ENCODE measurements around the gene KANK2.

The KANK2 gene

DNA sequence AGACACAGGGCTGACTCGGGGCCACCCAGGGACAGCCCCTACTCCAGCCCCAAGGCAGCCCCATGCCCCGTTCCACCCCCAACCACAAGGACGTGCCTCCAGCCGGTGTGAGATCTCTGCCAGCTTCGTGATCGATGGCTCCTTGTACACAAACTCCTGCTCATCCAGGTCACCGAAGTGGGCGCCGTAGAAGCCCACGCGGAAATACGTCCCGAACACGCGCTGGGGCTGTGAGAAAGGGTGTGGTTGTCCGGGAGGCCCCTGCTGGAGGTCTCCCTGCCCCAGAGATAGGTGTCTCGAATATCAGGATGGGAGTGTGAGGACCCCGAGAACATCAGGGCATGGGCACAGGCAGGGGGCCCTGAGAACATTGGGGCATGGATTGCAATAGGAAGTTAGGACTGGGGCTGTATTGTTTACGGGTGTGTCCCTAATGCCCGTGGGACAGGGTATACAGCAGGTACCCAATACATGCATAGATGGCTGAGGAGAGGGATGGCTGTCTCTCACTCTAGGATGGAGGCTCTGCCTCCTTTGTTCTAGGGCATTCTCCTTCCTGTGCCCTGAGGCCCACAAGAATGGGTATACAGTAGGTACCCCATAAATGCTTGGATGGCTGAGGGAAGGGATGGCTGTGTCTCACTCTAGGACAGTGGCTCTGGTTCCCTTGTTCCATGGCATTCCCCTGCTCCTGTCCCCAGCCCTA is 5.3 kb upstream of the KANK2 start:
- DNase-seq (ENCODE audit: low read depth) = no peak
- TF ChIP-seq, protein P1, sequence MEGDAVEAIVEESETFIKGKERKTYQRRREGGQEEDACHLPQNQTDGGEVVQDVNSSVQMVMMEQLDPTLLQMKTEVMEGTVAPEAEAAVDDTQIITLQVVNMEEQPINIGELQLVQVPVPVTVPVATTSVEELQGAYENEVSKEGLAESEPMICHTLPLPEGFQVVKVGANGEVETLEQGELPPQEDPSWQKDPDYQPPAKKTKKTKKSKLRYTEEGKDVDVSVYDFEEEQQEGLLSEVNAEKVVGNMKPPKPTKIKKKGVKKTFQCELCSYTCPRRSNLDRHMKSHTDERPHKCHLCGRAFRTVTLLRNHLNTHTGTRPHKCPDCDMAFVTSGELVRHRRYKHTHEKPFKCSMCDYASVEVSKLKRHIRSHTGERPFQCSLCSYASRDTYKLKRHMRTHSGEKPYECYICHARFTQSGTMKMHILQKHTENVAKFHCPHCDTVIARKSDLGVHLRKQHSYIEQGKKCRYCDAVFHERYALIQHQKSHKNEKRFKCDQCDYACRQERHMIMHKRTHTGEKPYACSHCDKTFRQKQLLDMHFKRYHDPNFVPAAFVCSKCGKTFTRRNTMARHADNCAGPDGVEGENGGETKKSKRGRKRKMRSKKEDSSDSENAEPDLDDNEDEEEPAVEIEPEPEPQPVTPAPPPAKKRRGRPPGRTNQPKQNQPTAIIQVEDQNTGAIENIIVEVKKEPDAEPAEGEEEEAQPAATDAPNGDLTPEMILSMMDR (IDR thresholded peaks at IDR 0.05; ENCODE audit: low read depth, low read length, missing control alignments) = no peak
- H3K4me3 ChIP-seq (ENCODE audit: low read depth, low read length) = no peak overlapping the region

DNA sequence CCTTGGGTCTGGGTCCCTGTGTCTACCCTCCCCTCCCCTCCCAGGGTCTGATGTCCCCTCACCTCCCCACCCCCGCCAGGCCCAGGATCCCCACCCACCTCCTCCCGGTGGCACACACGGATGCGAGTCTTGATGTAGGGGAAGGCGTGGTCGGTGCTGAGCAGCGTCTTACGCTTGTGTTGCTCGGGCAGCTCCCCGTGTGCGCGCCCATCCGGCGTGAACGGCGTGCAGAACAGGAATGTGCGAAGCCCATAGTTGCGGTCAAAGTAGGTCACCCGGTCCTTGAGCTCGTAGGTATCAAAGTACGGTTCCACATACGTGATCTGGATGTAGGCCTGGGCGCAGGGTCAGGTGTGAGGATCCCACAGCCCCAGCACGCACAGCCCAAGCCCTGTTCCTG is 4.4 kb upstream of the KANK2 start:
- no peak for DNase-seq (ENCODE audit: low read depth)
- TF ChIP-seq, protein P1 (IDR thresholded peaks at IDR 0.05; ENCODE audit: low read depth, low read length, missing control alignments) = no peak
- H3K4me3 ChIP-seq (ENCODE audit: low read depth, low read length) = no peak overlapping the region

DNA sequence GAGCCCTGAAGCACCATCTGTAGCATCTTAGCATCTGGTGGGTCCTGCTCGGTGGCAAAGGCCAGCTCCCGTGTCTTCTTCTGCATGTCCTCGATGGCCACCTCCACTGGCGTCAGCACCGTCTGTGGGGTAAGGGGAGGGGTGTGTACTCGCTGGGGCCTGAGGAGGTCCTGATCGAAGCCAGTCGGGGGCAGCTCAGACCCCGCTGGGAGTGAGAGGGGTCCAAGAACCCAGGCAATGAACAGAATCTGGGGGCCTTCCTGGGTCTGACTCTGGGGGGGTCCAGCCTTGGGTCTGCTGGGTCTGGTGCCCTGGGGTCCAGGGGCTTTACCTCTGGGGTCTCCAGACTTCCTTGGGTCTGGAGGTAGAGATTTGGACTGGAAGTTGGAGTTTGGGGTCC is 3.6 kb upstream of the KANK2 start:
- TF ChIP-seq, protein P1 (IDR thresholded peaks at IDR 0.05; ENCODE audit: low read depth, low read length, missing control alignments) = no peak
- DNase-seq (ENCODE audit: low read depth) = no peak
- H3K4me3 ChIP-seq (ENCODE audit: low read depth, low read length) = no peak overlapping the region

DNA sequence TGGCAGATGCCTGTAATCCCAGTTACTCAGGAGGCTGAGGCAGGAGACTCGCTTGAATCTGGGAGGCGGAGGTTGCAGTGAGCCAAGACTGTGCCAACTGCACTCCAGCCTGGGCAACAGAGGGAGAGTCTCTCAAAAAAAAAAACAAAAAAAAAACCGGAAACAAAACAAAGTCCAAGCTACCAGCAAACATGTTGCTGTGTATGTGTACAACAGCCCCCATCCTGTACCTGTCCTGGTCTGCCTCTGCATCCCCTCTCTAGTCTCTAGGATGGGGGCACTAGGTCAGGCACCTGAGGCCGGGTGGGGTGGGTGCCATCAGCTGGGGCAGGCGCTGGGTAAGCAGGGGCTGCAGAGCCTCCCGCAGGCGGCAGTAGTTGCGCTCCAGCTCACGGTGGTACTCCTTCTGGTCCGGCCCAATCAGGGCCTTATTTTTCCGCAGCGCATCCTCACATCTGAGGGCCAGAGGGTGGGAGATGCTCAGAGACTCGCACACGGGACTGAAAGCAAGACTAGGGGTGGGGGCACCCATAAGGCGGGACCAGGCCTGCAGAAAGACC is 2.8 kb upstream of the KANK2 start:
- no peak overlapping the region for H3K4me3 ChIP-seq (ENCODE audit: low read depth, low read length)
- no peak for DNase-seq (ENCODE audit: low read depth)
- TF ChIP-seq, protein P1 (IDR thresholded peaks at IDR 0.05; ENCODE audit: low read depth, low read length, missing control alignments) = no peak

DNA sequence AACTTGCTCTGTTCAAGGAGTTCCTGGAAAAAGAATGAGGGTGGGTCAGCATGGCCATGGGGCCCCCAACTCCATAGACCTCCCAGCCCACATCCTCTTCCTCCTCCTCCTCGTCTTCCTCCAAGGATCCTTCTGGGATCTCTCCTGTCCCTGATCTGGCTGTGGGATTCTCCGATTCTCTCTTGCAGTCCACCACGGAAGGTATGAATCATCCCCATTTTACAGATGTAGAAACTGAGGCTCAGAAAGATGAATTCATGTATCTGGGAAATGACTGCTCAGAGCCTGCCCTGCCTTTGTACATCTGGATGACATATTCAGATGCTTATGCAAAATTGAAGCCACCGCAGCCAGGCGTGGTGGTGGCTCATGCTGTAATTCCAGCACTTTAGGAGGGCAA is 2.2 kb upstream of the KANK2 start:
- no peak for DNase-seq (ENCODE audit: low read depth)
- TF ChIP-seq, protein P1 (IDR thresholded peaks at IDR 0.05; ENCODE audit: low read depth, low read length, missing control alignments) = no peak

DNA sequence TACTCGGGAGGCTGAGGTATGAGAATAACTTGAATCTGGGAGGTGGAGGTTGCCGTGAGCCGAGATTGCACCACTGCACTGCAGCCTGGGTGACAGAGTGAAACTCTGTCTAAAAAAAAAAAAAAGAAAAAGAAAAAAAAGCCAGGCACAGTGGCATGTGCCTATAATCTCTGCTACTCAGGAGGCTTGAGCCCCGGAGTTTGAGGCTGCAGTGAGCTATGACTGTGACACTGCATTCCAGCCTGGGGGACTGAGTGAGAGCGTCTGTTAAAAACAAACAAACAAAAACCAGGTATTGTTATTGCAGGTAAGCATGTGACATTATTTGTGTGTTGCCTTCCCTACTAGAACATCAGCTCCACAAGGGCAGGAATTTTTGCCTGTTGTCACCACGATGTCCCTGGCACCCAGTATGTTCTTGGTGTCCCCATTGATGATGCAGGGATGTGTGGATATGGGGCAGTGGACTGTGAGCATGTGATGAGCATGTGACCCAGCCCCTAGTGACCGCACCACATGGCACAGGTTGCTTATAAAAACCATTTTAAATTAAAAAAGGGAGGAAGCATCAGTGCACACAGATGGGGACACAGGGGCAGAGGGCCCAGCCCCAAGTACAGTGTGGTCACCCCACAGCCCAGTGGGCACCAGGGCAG is 1.6 kb upstream of the KANK2 start:
- no peak overlapping the region for H3K4me3 ChIP-seq (ENCODE audit: low read depth, low read length)
- DNase-seq (ENCODE audit: low read depth) = no peak
- TF ChIP-seq, protein P1 (IDR thresholded peaks at IDR 0.05; ENCODE audit: low read depth, low read length, missing control alignments) = no peak

More for the DNA sequence above, 2.2 kb upstream of the KANK2 start:
- H3K4me3 ChIP-seq (ENCODE audit: low read depth, low read length) = no peak overlapping the region

Data from GM12864 (cell line).